Islet precursor cell (in vitro differentiated cells): ENCODE data around the gene IGFL1.
"Not testable (repeated sequence)": the region's sequence is repeated elsewhere in the genome, so short reads cannot be mapped to it uniquely, and the experiment has no call there.

Experiments used
- DNase-seq: peaks from one replicate; pipeline ENCODE4 v3.0.0-alpha.2; 2018

IGFL1 gene

GRCh38 chr19:46202872-46203860 is 26.4 kb upstream of the IGFL1 start:
- DNase-seq, result peak; percentile 82

GRCh38 chr19:46204008-46204407 is 25.5 kb upstream of the IGFL1 start:
- no peak for DNase-seq

- no peak for DNase-seq
Observed at GRCh38 chr19:46205183-46205984, 24.2 kb upstream of the IGFL1 start.

GRCh38 chr19:46206176-46206575 is 23.4 kb upstream of the IGFL1 start:
- DNase-seq, result no peak

- DNase-seq, result no peak
Observed at GRCh38 chr19:46206682-46207081, 22.9 kb upstream of the IGFL1 start.

- not testable (repeated sequence) for DNase-seq
Observed at GRCh38 chr19:46207858-46208257, 21.7 kb upstream of the IGFL1 start.

- DNase-seq, result no peak
Observed at GRCh38 chr19:46209051-46209450, 20.5 kb upstream of the IGFL1 start.

GRCh38 chr19:46209472-46209871 is 20.1 kb upstream of the IGFL1 start:
- no peak for DNase-seq

GRCh38 chr19:46210669-46211068 is 18.9 kb upstream of the IGFL1 start:
- no peak for DNase-seq

GRCh38 chr19:46211201-46211881 is 18.2 kb upstream of the IGFL1 start:
- peak; percentile 98 for DNase-seq

GRCh38 chr19:46212592-46212991 is 16.9 kb upstream of the IGFL1 start:
- not testable (repeated sequence) for DNase-seq

- no peak for DNase-seq
Observed at GRCh38 chr19:46213156-46213555, 16.4 kb upstream of the IGFL1 start.

- DNase-seq, result no peak
Observed at GRCh38 chr19:46213806-46214205, 15.7 kb upstream of the IGFL1 start.

GRCh38 chr19:46216612-46217011 is 12.9 kb upstream of the IGFL1 start:
- no peak for DNase-seq

- no peak for DNase-seq
Observed at GRCh38 chr19:46217476-46217875, 12.1 kb upstream of the IGFL1 start.

- DNase-seq, result peak; percentile 81
Observed at GRCh38 chr19:46218160-46218559, 11.4 kb upstream of the IGFL1 start.

- no peak for DNase-seq
Observed at GRCh38 chr19:46220038-46220615, 9.4 kb upstream of the IGFL1 start.

GRCh38 chr19:46221152-46221551 is 8.4 kb upstream of the IGFL1 start:
- peak; percentile 11 for DNase-seq

- peak; percentile 72 for DNase-seq
Observed at GRCh38 chr19:46221981-46222610, 7.4 kb upstream of the IGFL1 start.

- DNase-seq, result not testable (repeated sequence)
Observed at GRCh38 chr19:46223787-46224186, 5.8 kb upstream of the IGFL1 start.

- no peak for DNase-seq
Observed at GRCh38 chr19:46224773-46225172, 4.8 kb upstream of the IGFL1 start.

- peak; percentile 36 for DNase-seq
Observed at GRCh38 chr19:46225558-46226004, 4.0 kb upstream of the IGFL1 start.
